ENCODE results near the gene USP5. TPM values are rescaled to one million over a fixed set of nuclear protein-coding genes. Genes with fewer than 3 reads are reported as not detected.
A peak's percentile ranks its signal among the peaks of the same experiment; 100 is the strongest.
"Not testable (repeated sequence)": the region's sequence is repeated elsewhere in the genome, so short reads cannot be mapped to it uniquely, and the experiment has no call there.

USP5 gene
- polyA plus RNA-seq, 1 experiment, result 90.0 TPM

GRCh38 chr12:6904280-6905276 lies 52.6 kb downstream of the USP5 start, which contains the start of gene LRRC23:
LRRC23 (plus strand) TSS chr12:6904822; CDS start chr12:6905634, 812 bp downstream.
- TF ChIP-seq, protein P1, sequence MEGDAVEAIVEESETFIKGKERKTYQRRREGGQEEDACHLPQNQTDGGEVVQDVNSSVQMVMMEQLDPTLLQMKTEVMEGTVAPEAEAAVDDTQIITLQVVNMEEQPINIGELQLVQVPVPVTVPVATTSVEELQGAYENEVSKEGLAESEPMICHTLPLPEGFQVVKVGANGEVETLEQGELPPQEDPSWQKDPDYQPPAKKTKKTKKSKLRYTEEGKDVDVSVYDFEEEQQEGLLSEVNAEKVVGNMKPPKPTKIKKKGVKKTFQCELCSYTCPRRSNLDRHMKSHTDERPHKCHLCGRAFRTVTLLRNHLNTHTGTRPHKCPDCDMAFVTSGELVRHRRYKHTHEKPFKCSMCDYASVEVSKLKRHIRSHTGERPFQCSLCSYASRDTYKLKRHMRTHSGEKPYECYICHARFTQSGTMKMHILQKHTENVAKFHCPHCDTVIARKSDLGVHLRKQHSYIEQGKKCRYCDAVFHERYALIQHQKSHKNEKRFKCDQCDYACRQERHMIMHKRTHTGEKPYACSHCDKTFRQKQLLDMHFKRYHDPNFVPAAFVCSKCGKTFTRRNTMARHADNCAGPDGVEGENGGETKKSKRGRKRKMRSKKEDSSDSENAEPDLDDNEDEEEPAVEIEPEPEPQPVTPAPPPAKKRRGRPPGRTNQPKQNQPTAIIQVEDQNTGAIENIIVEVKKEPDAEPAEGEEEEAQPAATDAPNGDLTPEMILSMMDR (IDR thresholded peaks at IDR 0.05; ENCODE audit: insufficient read depth, low read depth, low read length), result no peak
- POLR2A ChIA-PET, result interaction anchor here (0.6 kb wide), 1 partner anchor 32 kb away, joined by 7 read pairs; the partner anchor contains the start of gene SPSB2
- Histone ChIP-seq H3K36me3 (ENCODE audit: control insufficient read depth, insufficient read depth, low read length) (no peaks in the 10 kb centered on the region; the same call in 1 of the 2 replicates), H3K4me3 (ENCODE audit: low read depth, low read length) (peak within 1 kb of the TSS; percentile 58), H3K27me3 (ENCODE audit: control insufficient read depth, insufficient read depth, low read length) (no peaks in the 10 kb centered on the region)
- peak; percentile 73 for DNase-seq (ENCODE audit: low read depth)
- CTCF ChIA-PET, result interaction anchor here (0.6 to 2.2 kb wide), 7 partner anchors 13 to 1486 kb away, joined by 3 to 12 read pairs (median 5); no protein-coding TSS in a partner anchor

DNA sequence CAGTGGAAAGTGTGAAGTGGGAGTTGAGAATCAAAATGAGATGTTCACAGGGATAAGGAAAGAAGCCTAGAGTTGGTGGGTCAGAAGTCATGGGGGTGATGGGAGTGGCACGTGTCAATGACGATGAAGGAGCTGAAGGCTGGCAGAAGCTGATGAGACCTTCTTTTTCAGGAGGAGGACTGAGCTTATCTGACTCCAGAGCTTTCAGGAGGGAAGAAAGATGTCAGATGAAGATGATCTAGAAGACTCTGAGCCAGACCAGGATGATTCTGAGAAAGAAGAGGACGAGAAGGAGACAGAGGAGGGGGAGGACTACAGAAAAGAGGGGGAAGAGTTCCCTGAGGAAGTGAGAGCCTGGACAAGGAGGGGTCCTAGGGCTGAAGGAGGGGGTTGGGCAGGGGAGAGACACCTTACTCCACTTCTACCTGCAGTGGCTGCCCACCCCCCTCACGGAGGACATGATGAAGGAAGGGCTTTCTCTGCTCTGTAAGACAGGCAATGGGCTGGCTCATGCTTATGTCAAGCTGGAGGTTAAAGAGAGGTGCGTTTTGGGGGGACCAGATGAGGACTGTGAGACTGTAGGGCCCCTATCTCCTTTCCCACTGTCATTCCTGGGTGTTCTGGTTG lies 53.6 kb downstream of the USP5 start:
- H3K36me3 ChIP-seq (ENCODE audit: control insufficient read depth, insufficient read depth, low read length), result no peaks in the 10 kb centered on the region; the same call in 1 of the 2 replicates
- POLR2A ChIA-PET, result no interaction called here
- DNase-seq (ENCODE audit: low read depth), result no peak
- peak overlapping the region; percentile 58 for H3K4me3 ChIP-seq (ENCODE audit: low read depth, low read length)
- TF ChIP-seq, protein P1 (IDR thresholded peaks at IDR 0.05; ENCODE audit: insufficient read depth, low read depth, low read length), result no peak
- CTCF ChIA-PET, result interaction anchor here (0.7 to 2.2 kb wide), 5 partner anchors 19 to 239 kb away, joined by 3 to 12 read pairs (median 5); no protein-coding TSS in a partner anchor
- H3K27me3 ChIP-seq (ENCODE audit: control insufficient read depth, insufficient read depth, low read length), result no peaks in the 10 kb centered on the region

- DNase-seq (ENCODE audit: low read depth); POLR2A ChIA-PET; H3K27me3 ChIP-seq (ENCODE audit: control insufficient read depth, insufficient read depth, low read length); H3K4me3 ChIP-seq (ENCODE audit: low read depth, low read length); H3K36me3 ChIP-seq (ENCODE audit: control insufficient read depth, insufficient read depth, low read length): not testable (repeated sequence)
- CTCF ChIA-PET, result interaction anchor here (1.0 to 1.5 kb wide), 2 partner anchors 16 to 17 kb away, joined by 3 to 4 read pairs; no protein-coding TSS in a partner anchor
These were observed 56.2 kb downstream of the USP5 start for GRCh38 chr12:6908141-6908540.

- TF ChIP-seq, protein P1 (IDR thresholded peaks at IDR 0.05; ENCODE audit: insufficient read depth, low read depth, low read length), result no peak
- CTCF ChIA-PET, result interaction anchor here (0.7 to 0.9 kb wide), 3 partner anchors 15 to 37 kb away, joined by 3 read pairs; no protein-coding TSS in a partner anchor
- no peak for DNase-seq (ENCODE audit: low read depth)
- Histone ChIP-seq H3K27me3 (ENCODE audit: control insufficient read depth, insufficient read depth, low read length) (no peaks in the 10 kb centered on the region), H3K4me3 (ENCODE audit: low read depth, low read length) (no peak overlapping the region), H3K36me3 (ENCODE audit: control insufficient read depth, insufficient read depth, low read length) (no peaks in the 10 kb centered on the region; the same call in 1 of the 2 replicates)
- POLR2A ChIA-PET, result no interaction called here
These were observed 57.6 kb downstream of the USP5 start for GRCh38 chr12:6909421-6910145.

DNA sequence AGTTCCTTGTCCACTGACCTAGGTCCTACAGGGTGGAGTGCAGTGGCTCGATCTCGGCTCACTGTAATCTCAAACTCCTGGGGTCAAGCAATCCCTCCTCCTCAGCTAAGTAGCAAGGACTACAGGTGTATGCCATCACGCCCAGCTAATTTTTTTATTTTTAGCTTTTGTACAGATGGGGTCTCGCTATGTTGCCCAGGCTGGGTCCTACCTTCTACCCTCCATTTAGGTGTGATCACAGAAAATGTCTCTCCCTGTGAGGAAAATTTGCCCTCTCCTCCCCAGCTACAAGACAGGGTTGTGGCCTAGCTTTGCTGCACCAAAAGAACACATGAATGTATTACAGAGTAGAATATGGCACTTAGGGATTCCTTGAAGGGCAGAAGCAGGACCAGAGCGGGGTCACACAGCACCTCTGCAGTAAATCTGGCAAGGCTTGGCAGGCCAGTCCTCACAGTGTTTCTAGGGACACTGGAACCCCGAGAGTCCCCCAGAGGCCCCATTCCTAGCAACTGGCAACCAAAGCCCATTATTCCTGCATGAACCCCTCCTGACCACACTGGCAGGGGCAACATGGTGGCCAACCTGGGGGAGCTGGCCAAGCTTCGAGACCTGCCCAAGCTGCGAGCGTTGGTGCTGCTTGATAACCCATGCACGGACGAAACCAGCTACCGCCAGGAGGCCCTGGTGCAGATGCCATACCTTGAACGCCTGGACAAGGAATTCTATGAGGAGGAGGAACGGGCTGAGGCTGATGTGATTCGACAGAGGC lies 60.4 kb downstream of the USP5 start:
- Histone ChIP-seq H3K4me3 (ENCODE audit: low read depth, low read length) (no peak overlapping the region), H3K36me3 (ENCODE audit: control insufficient read depth, insufficient read depth, low read length) (peaks cover 7% of the 10 kb centered on the region), H3K27me3 (ENCODE audit: control insufficient read depth, insufficient read depth, low read length) (no peaks in the 10 kb centered on the region)
- POLR2A ChIA-PET, result no interaction called here
- TF ChIP-seq, protein P1 (IDR thresholded peaks at IDR 0.05; ENCODE audit: insufficient read depth, low read depth, low read length), result no peak
- DNase-seq (ENCODE audit: low read depth), result no peak
- CTCF ChIA-PET, result interaction anchor here (0.6 to 3.2 kb wide), 9 partner anchors 12 to 159 kb away, joined by 3 to 11 read pairs (median 6); partner anchors contain the start of genes MLF2 and SPSB2

Measured in BJ (cell line).